OCI-M1 (cell line): ENCODE data around the gene PIK3R3.
A peak's percentile ranks its signal among the peaks of the same experiment; 100 is the strongest.
"Not testable (repeated sequence)": the region's sequence is repeated elsewhere in the genome, so short reads cannot be mapped to it uniquely, and the experiment has no call there.

Experiments
- DNase-seq: peaks from one replicate; lab custom pipeline; 2025; lab: John Stamatoyannopoulos, UW

The PIK3R3 gene

GRCh38 chr1:46102769-46103476, 29.5 kb downstream of the PIK3R3 start:
- no peak for DNase-seq

- no peak for DNase-seq
Observed at GRCh38 chr1:46099215-46099614, 33.2 kb downstream of the PIK3R3 start.

- DNase-seq = peak; percentile 15
Observed at GRCh38 chr1:46098027-46098712, 34.3 kb downstream of the PIK3R3 start.

GRCh38 chr1:46097149-46097472, 35.3 kb downstream of the PIK3R3 start:
- DNase-seq = no peak

GRCh38 chr1:46096269-46097148, 35.9 kb downstream of the PIK3R3 start:
- peak; percentile 68 for DNase-seq

GRCh38 chr1:46095110-46095509, 37.3 kb downstream of the PIK3R3 start:
- DNase-seq = not testable (repeated sequence)

GRCh38 chr1:46094471-46095005, 37.9 kb downstream of the PIK3R3 start:
- DNase-seq = no peak

GRCh38 chr1:46093832-46094231, 38.6 kb downstream of the PIK3R3 start:
- DNase-seq = not testable (repeated sequence)

GRCh38 chr1:46087891-46088290, 44.5 kb downstream of the PIK3R3 start:
- no peak for DNase-seq

- no peak for DNase-seq
Observed at GRCh38 chr1:46086576-46086975, 45.9 kb downstream of the PIK3R3 start.

- DNase-seq = no peak
Observed at GRCh38 chr1:46084553-46085451, 47.6 kb downstream of the PIK3R3 start.

- DNase-seq = no peak
Observed at GRCh38 chr1:46083579-46083978, 48.9 kb downstream of the PIK3R3 start.

- no peak for DNase-seq
Observed at GRCh38 chr1:46081619-46082018, 50.8 kb downstream of the PIK3R3 start.

GRCh38 chr1:46081206-46081605, 51.2 kb downstream of the PIK3R3 start:
- DNase-seq = no peak

GRCh38 chr1:46080257-46080656, 52.2 kb downstream of the PIK3R3 start:
- DNase-seq = no peak

- DNase-seq = no peak
Observed at GRCh38 chr1:46077644-46078043, 54.8 kb downstream of the PIK3R3 start.

GRCh38 chr1:46076343-46076742, 56.1 kb downstream of the PIK3R3 start:
- DNase-seq = no peak

GRCh38 chr1:46072975-46073374, 59.5 kb downstream of the PIK3R3 start:
- no peak for DNase-seq

- peak; percentile 89 for DNase-seq
Observed at GRCh38 chr1:46070164-46070814, 62.1 kb downstream of the PIK3R3 start.

GRCh38 chr1:46068525-46068924, 63.9 kb downstream of the PIK3R3 start:
- no peak for DNase-seq

GRCh38 chr1:46067652-46068051, 64.8 kb downstream of the PIK3R3 start:
- no peak for DNase-seq
